Cardiac muscle cell (in vitro differentiated cells and primary cell): ENCODE measurements around the gene TP73. TPM values are rescaled to one million over a fixed set of nuclear protein-coding genes. Genes with fewer than 3 reads are reported as not detected.
"Not testable (repeated sequence)": the region's sequence is repeated elsewhere in the genome, so short reads cannot be mapped to it uniquely, and the experiment has no call there.

Experiments
- DNase-seq, 2 donors: peaks; one replicate each; pipeline versions ENCODE4 v3.0.0 to v3.0.0-alpha.2; 2010 to 2017; ENCODE audit warnings: low read depth in 1 of 2, low spot score in 1 of 2
- H3K27ac ChIP-seq: fragments of 200-600 bp; sonication (generic); 2 replicates; pipeline ENCODE4 v1.5.1; 2016
- H3K27me3 ChIP-seq: fragments of 200-600 bp; sonication (generic); 2 replicates; pipeline ENCODE4 v1.6.0; 2016; ENCODE audit warnings: control low read depth
- H3K36me3 ChIP-seq: fragments of 200-600 bp; sonication (generic); 2 replicates; pipeline ENCODE4 v1.5.1; 2016; ENCODE audit warnings: control low read depth
- H3K4me1 ChIP-seq: fragments of 200-600 bp; sonication (generic); 2 replicates; pipeline ENCODE4 v1.8.1; 2017; ENCODE audit warnings: low read depth, mild to moderate bottlenecking, mixed run types
- H3K4me3 ChIP-seq: fragments of 200-600 bp; sonication (generic); 2 replicates; pipeline ENCODE4 v1.5.1; 2016; ENCODE audit warnings: mild to moderate bottlenecking
- H3K9me3 ChIP-seq: fragments of 200-600 bp; sonication (generic); 2 replicates; pipeline ENCODE4 v1.5.1; 2017; ENCODE audit warnings: low read depth, mild to moderate bottlenecking, control low read depth
- CTCF ChIP-seq: IDR thresholded peaks from 2 replicates; pipeline ENCODE4 v1.5.1; 2012; ENCODE audit warnings: low read depth, mild to moderate bottlenecking, low read length
- polyA plus RNA-seq: library from polyadenylated mRNA; unstranded; fragments of >200 nt; fragmentation: Nextera tagmentation; extraction: Ambion mirVana; gene quantifications from 2 replicates; pipeline ENCODE4 v1.2.1, GENCODE V29; 2016
- total RNA-seq: library from RNA; depleted of rRNA; stranded (reverse); fragments of >200 nt; gene quantifications from 2 replicates; pipeline ENCODE4 v1.2.3, GENCODE V29; 2016

TP73 gene
- total and polyA plus RNA-seq, 2 experiments from 2014 or later, result 0.87 TPM; not detected in 1

- H3K4me1 ChIP-seq, result no peaks in the 10 kb centered on the region
- H3K36me3 ChIP-seq, result peaks cover under 1% of the 10 kb centered on the region
- no peaks in the 10 kb centered on the region for H3K27me3 ChIP-seq
- DNase-seq, result no peak
- H3K4me3 ChIP-seq, result no peak overlapping the region
- no peak overlapping the region for H3K27ac ChIP-seq
- no peaks in the 10 kb centered on the region for H3K9me3 ChIP-seq
- no peak for TF ChIP-seq CTCF
Observed at GRCh38 chr1:3747903-3748302, 95.6 kb downstream of the TP73 start.

- not testable (repeated sequence) for H3K9me3 ChIP-seq, H3K27ac ChIP-seq, H3K4me1 ChIP-seq, H3K4me3 ChIP-seq, DNase-seq, H3K27me3 ChIP-seq, H3K36me3 ChIP-seq
Observed at GRCh38 chr1:3748316-3748900, 96.1 kb downstream of the TP73 start.

- Histone ChIP-seq H3K36me3 (no peaks in the 10 kb centered on the region), H3K9me3 (no peaks in the 10 kb centered on the region), H3K4me3 (no peak overlapping the region), H3K27me3 (no peaks in the 10 kb centered on the region), H3K27ac (no peak overlapping the region), H3K4me1 (no peaks in the 10 kb centered on the region)
- no peak for DNase-seq
- TF ChIP-seq CTCF, result no peak
Observed at GRCh38 chr1:3749512-3749911, 97.2 kb downstream of the TP73 start.

GRCh38 chr1:3750741-3751140, 98.4 kb downstream of the TP73 start:
- no peaks in the 10 kb centered on the region for H3K36me3 ChIP-seq
- no peaks in the 10 kb centered on the region for H3K4me1 ChIP-seq
- DNase-seq, result no peak
- no peak overlapping the region for H3K27ac ChIP-seq
- no peaks in the 10 kb centered on the region for H3K9me3 ChIP-seq
- peaks cover 3% of the 10 kb centered on the region for H3K27me3 ChIP-seq
- H3K4me3 ChIP-seq, result no peak overlapping the region
- no peak for TF ChIP-seq CTCF

- Histone ChIP-seq H3K9me3 (no peaks in the 10 kb centered on the region), H3K27me3 (peaks cover 3% of the 10 kb centered on the region), H3K36me3 (no peaks in the 10 kb centered on the region), H3K27ac (no peak within 1 kb of the TSS), H3K4me3 (no peak within 1 kb of the TSS), H3K4me1 (no peaks in the 10 kb centered on the region)
- no peak for DNase-seq
- TF ChIP-seq CTCF, result no peak
Observed at GRCh38 chr1:3752400-3752945, 100.2 kb downstream of the TP73 start, which contains the start of gene CCDC27. TSS of gene CCDC27 (plus strand) at chr1:3752450. CDS start at chr1:3752482, 32 bp downstream.

- H3K27ac ChIP-seq, result no peak overlapping the region
- H3K4me1 ChIP-seq, result no peaks in the 10 kb centered on the region
- no peak overlapping the region for H3K4me3 ChIP-seq
- no peak for DNase-seq
- H3K9me3 ChIP-seq, result no peaks in the 10 kb centered on the region
- peaks cover 3% of the 10 kb centered on the region for H3K27me3 ChIP-seq
- H3K36me3 ChIP-seq, result no peaks in the 10 kb centered on the region
- TF ChIP-seq CTCF, result no peak
Observed at GRCh38 chr1:3753656-3754454, 101.5 kb downstream of the TP73 start.
